Measurements from ENCODE around the gene BEX5. TPM values are rescaled to one million over a fixed set of nuclear protein-coding genes. Genes with fewer than 3 reads are reported as not detected.

BEX5 gene
- total and polyA plus RNA-seq, 7 donors: 0.09 to 0.42 (median 0.20) TPM; not detected in 3

GRCh38 chrX:102115748-102116147 is 40.0 kb downstream of the BEX5 start:
- Histone ChIP-seq H3K4me1 (no peaks in the 10 kb centered on the region), H3K27me3 (ENCODE audit: insufficient read depth in 3 of 3, low read length in 2 of 3) (peaks cover 0 to 27% (median 0%) of the 10 kb centered on the region in 3 donors), H3K36me3 (ENCODE audit: insufficient read depth in 1 of 2, low read depth in 1 of 2) (no peaks in the 10 kb centered on the region), H3K4me3 (no peak overlapping the region), H3K27ac (no peak overlapping the region), H3K9me3 (no peaks in the 10 kb centered on the region)
- ATAC-seq (no peak), DNase-seq (no peak)
- no peak for TF ChIP-seq CTCF (IDR thresholded peaks at IDR 0.05)
- intact Hi-C loops (cut with DNase I): no loop called here
- WGBS, 3 donors: 83 to 86% (median 85%) methylated on average over 2 of the region's 2 CpGs

- no peaks in the 10 kb centered on the region for H3K9me3 ChIP-seq
- ATAC-seq (no peak), DNase-seq (no peak)
- peaks cover 0 to 27% (median 0%) of the 10 kb centered on the region in 3 donors for H3K27me3 ChIP-seq (ENCODE audit: insufficient read depth in 3 of 3, low read length in 2 of 3)
- no peaks in the 10 kb centered on the region for H3K36me3 ChIP-seq (ENCODE audit: insufficient read depth in 1 of 2, low read depth in 1 of 2)
- H3K4me3 ChIP-seq: no peak overlapping the region
- no peaks in the 10 kb centered on the region for H3K4me1 ChIP-seq
- no peak for TF ChIP-seq CTCF (IDR thresholded peaks at IDR 0.05)
- intact Hi-C loops (cut with DNase I): no loop called here
- no peak overlapping the region for H3K27ac ChIP-seq
- WGBS, 3 donors: 62 to 66% (median 65%) methylated on average over 4 of the region's 4 CpGs
These were observed 42.4 kb downstream of the BEX5 start for GRCh38 chrX:102113367-102113766.

Other genes with a start within 250 kb of the BEX5 start
- 1 to 10 TPM in 3 of 4 donors, under 1 TPM in 1; 0.71 to 2.3 (median 1.4) TPM for gene ZMAT1, start 223.9 kb downstream of the BEX5 start, total RNA-seq
- gene ZMAT1, start 223.9 kb downstream of the BEX5 start, polyA plus RNA-seq: 1 to 10 TPM in 1 of 3 donors, under 1 TPM in 2; 0.60 to 1.1 (median 0.90) TPM
- under 1 TPM in 1 of 4 donors, not detected in 3; 0.34 TPM for gene TCEAL2, start 30.3 kb downstream of the BEX5 start, total RNA-seq
- gene TCEAL2, start 30.3 kb downstream of the BEX5 start, polyA plus RNA-seq: under 1 TPM; 0.22 to 0.32 (median 0.30) TPM
- not detected for gene TCEAL6, start 13.5 kb downstream of the BEX5 start, total RNA-seq
- gene TCEAL6, start 13.5 kb downstream of the BEX5 start, polyA plus RNA-seq: not detected
- gene TCP11X1, start 59.3 kb upstream of the BEX5 start, total RNA-seq: not detected
- not detected for gene TCP11X1, start 59.3 kb upstream of the BEX5 start, polyA plus RNA-seq
- gene NXF2, start 91.2 kb upstream of the BEX5 start, total RNA-seq: not detected
- not detected for gene NXF2, start 91.2 kb upstream of the BEX5 start, polyA plus RNA-seq

Measured in psoas muscle (tissue), 8 donors.